ENCODE data around the gene EXOC6B.

Gene EXOC6B

DNA sequence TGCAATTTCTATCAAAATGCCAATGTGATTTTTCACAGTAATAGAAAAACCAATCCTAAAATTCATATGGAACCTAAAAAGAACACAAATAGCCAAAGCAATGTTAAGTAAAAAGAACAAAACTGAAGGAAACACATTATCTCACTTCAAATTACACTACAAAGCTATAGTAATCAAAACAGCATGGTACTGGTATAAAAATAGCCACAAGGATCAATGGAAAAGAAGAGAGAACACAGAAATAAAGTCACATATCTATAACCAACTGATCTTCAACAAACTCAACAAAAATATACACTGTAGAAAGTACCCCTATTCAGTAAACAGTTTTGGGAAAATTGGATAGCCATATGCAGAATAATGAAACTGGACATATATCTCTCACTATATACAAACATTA, 426.0 kb downstream of the EXOC6B start:
- H3K27me3 ChIP-seq (replicated peaks; ENCODE audit: control insufficient read depth, insufficient read depth, low read length): no peaks in the 10 kb centered on the region
- TF ChIP-seq, protein P1, sequence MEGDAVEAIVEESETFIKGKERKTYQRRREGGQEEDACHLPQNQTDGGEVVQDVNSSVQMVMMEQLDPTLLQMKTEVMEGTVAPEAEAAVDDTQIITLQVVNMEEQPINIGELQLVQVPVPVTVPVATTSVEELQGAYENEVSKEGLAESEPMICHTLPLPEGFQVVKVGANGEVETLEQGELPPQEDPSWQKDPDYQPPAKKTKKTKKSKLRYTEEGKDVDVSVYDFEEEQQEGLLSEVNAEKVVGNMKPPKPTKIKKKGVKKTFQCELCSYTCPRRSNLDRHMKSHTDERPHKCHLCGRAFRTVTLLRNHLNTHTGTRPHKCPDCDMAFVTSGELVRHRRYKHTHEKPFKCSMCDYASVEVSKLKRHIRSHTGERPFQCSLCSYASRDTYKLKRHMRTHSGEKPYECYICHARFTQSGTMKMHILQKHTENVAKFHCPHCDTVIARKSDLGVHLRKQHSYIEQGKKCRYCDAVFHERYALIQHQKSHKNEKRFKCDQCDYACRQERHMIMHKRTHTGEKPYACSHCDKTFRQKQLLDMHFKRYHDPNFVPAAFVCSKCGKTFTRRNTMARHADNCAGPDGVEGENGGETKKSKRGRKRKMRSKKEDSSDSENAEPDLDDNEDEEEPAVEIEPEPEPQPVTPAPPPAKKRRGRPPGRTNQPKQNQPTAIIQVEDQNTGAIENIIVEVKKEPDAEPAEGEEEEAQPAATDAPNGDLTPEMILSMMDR (IDR thresholded peaks at IDR 0.05; ENCODE audit: insufficient read depth, low read length, poor library complexity, severe bottlenecking): no peak
- DNase-seq (ENCODE audit: extremely low read depth, insufficient read length): no peak

DNA sequence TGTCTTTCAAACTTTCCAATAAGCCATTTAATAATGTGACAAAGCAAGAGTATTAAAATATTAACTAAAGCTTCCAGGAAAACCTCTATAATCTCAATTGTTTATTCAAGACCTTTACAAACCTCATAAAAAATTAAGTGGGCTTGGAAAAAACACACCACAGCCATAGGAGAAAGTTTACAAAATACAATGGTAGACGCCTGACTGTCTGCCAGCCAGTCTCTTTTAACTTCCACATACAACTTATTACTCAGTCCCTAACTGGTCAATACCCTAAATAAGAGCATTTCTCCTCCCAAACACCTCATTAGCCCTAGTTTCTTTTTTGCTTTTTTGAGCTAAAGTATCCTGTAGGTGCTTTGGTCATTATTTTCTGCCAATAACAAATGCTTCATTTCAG, 430.7 kb downstream of the EXOC6B start:
- TF ChIP-seq, protein P1 (IDR thresholded peaks at IDR 0.05; ENCODE audit: insufficient read depth, low read length, poor library complexity, severe bottlenecking): no peak
- no peak overlapping the region for H3K4me3 ChIP-seq (replicated peaks; ENCODE audit: low read depth, low read length)
- H3K36me3 ChIP-seq (ENCODE audit: control insufficient read depth, insufficient read depth, low read length): no peaks in the 10 kb centered on the region
- no peaks in the 10 kb centered on the region for H3K27me3 ChIP-seq (replicated peaks; ENCODE audit: control insufficient read depth, insufficient read depth, low read length)
- no peak for DNase-seq (ENCODE audit: extremely low read depth, insufficient read length)

More for the DNA sequence above, 426.0 kb downstream of the EXOC6B start:
- Histone ChIP-seq H3K36me3 (ENCODE audit: control insufficient read depth, insufficient read depth, low read length) (no peaks in the 10 kb centered on the region), H3K4me3 (replicated peaks; ENCODE audit: low read depth, low read length) (no peak overlapping the region)

DNA sequence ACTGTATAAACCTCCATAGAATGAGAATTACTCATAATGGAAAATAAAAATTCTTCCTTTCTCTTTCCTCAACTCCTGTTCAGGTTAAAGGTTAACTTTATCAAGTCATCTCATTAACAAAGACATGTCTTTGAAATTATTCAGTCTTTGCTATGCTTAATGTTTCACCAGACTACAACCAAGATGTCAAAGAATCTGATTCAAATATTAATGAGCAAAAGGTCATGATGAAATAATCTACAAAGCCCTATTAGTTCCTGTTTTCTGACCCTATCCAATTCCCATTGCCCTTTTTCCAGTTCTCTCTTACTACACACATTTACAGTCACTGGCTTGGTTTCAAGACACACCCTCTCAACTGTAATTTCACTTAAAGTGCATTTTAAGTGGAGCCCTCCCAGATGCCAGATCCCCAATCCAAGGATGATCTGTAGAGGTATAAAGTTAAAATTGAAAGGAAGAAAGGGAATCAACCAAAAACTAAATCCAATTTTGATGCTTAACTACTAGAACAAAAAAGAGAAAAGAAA, 431.2 kb downstream of the EXOC6B start:
- TF ChIP-seq, protein P1 (IDR thresholded peaks at IDR 0.05; ENCODE audit: insufficient read depth, low read length, poor library complexity, severe bottlenecking): no peak
- Histone ChIP-seq H3K4me3 (replicated peaks; ENCODE audit: low read depth, low read length) (no peak overlapping the region), H3K36me3 (ENCODE audit: control insufficient read depth, insufficient read depth, low read length) (no peaks in the 10 kb centered on the region), H3K27me3 (replicated peaks; ENCODE audit: control insufficient read depth, insufficient read depth, low read length) (no peaks in the 10 kb centered on the region)
- no peak for DNase-seq (ENCODE audit: extremely low read depth, insufficient read length)

DNA sequence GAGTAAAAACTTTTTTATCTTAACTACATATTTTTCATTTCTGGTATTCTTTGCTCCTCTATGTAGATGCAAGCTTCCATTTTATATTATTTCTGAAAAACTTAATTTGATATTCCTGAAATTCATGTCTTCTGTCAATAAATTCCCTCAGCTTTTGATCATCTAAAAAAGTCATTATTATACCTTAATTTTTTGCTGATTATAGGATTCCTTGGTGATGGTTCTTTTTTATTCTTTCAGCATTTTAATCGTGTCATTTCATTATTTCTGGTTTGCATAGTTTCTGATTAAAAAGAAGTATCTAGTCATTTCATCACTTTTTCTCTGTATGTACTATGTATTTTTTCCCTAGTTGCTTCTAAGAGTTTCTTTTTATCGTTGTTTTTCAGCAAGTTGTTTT, 436.4 kb downstream of the EXOC6B start:
- DNase-seq (ENCODE audit: extremely low read depth, insufficient read length): no peak
- Histone ChIP-seq H3K27me3 (replicated peaks; ENCODE audit: control insufficient read depth, insufficient read depth, low read length) (no peaks in the 10 kb centered on the region), H3K4me3 (replicated peaks; ENCODE audit: low read depth, low read length) (no peak overlapping the region), H3K36me3 (ENCODE audit: control insufficient read depth, insufficient read depth, low read length) (no peaks in the 10 kb centered on the region)
- TF ChIP-seq, protein P1 (IDR thresholded peaks at IDR 0.05; ENCODE audit: insufficient read depth, low read length, poor library complexity, severe bottlenecking): no peak

DNA sequence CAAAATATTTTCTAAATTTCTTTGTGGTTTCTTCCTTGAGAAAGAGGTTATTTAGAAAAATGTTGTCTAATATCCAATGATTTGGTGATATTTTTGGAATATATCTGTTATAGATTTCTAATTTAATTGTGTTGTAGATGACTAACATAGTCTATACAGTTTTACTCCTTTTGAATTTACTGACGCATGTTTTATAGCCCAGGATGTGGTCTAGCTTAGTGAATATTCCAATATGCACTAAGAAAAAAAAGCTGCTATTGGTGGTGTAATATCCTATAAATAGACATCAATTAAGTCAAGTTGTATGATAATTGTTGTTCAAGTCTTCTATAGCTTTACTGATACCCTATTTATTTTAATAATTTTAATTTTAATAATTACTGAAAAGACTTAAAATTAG, 437.6 kb downstream of the EXOC6B start:
- H3K36me3 ChIP-seq (ENCODE audit: control insufficient read depth, insufficient read depth, low read length): no peaks in the 10 kb centered on the region
- TF ChIP-seq, protein P1 (IDR thresholded peaks at IDR 0.05; ENCODE audit: insufficient read depth, low read length, poor library complexity, severe bottlenecking): no peak
- H3K27me3 ChIP-seq (replicated peaks; ENCODE audit: control insufficient read depth, insufficient read depth, low read length): no peaks in the 10 kb centered on the region
- DNase-seq (ENCODE audit: extremely low read depth, insufficient read length): no peak
- H3K4me3 ChIP-seq (replicated peaks; ENCODE audit: low read depth, low read length): no peak overlapping the region

DNA sequence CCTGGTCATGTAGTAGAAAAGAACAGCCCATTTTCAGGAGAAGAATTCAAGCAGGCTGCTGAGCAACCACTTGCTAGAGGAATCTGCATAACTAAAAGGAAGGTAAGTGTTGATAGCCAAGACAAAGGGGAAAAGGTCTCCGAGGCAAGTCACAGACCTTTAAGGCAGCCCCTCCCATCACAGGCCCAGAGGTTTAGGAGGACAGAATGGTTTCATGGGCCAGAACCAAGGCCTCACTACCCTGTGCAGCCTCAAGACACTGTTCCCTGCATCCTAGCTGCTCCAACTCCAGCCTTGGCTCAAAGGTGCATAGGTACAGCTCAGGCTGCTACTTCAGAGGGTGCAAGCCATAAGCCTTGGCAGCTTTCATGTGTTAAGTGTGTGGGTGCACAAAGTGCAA, 439.5 kb downstream of the EXOC6B start:
- DNase-seq (ENCODE audit: extremely low read depth, insufficient read length): no peak
- H3K27me3 ChIP-seq (replicated peaks; ENCODE audit: control insufficient read depth, insufficient read depth, low read length): no peaks in the 10 kb centered on the region
- TF ChIP-seq, protein P1 (IDR thresholded peaks at IDR 0.05; ENCODE audit: insufficient read depth, low read length, poor library complexity, severe bottlenecking): no peak
- H3K36me3 ChIP-seq (ENCODE audit: control insufficient read depth, insufficient read depth, low read length): no peaks in the 10 kb centered on the region
- H3K4me3 ChIP-seq (replicated peaks; ENCODE audit: low read depth, low read length): no peak overlapping the region
